Fibroblast of peridontal ligament (primary cell): ENCODE results near the gene NCAM2.

Source experiments
- DNase-seq: peaks from one replicate; pipeline ENCODE4 v3.0.0-alpha.2; 2010; ENCODE audit errors: extremely low read depth

Gene NCAM2

DNA sequence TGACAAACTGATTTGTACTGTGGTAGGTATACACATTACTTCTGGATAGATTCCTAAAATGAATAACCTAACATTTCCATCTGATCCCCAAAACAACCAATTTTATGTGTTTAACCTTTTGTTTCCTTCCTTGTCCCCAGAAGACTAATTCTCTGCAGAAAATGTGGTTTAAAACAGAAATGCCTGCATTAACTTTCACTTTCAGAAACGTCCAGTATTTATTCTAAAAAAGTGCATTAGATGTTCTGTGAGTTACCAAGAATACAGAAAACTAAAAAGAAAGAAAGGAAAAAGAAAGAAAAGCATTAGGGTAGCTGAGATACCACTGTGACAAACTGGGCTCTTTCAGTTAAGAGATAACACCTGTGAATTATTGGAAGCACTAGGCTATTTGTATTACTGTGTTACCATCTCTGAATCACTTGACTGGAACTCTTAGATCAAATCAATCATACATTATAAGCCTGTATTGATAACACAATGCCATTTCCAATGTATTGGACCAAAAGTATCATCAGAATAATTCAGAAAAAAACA, 177.7 kb downstream of the NCAM2 start:
- DNase-seq = peak; percentile 30

DNA sequence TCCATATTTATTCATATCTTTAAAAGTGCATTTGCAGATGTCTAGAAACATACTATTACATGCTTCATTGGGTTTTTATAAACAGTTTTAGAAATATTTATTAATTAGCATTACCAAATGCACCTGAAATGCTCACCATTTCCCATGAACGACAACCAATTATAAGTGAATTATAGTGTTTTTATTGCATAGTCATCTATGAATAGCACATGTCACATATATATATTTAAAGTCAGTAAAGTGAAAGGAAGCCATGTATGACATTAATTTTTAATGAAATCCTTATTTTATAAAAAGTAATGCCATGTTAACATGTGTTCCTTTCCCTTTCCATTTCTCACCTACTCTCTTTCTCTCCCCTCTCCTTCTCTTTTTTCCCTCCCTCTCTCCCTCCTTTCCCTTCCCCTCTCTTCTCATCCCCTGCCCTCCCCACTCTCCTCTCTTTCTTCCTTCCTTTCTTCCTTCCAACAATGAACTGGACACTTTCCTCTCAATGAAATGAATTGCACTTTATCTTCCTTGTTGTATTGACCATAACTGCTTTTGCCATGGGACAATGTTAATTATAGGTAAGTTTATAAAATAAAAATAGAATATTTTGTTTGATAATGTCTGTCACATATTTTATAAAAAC, 179.3 kb downstream of the NCAM2 start:
- no peak for DNase-seq

DNA sequence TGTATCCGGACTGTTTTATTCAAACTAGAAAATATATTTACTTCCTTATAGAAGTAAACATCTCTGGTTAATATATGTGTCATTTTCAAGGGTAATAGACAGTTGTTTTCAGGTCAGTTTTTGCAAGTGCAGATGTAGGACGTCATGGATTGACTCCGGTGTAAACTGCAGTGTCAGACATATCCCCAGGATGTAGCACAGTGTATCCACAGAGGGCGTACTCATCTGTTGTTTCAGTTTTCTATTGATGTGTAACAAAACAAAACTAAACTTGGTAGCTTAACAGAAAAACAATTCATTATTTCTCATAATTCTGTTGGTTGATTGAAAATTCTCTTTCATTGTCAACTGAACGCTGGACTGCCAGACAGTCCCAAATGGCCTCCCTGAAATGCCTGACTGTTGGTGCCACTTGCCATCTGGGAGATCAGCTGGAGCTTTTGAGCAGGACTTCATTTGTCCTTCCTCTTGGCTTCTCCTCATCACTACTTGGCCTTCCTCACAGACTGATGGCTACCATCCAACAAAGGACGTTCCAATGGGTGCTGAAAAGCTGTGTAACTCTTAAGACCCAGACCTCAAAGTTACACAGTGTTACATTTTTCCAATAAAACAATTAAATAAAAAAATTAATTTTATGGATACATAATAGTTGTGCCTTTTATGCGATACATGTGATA, 181.6 kb downstream of the NCAM2 start:
- DNase-seq = no peak

- DNase-seq = peak; percentile 42
Observed at GRCh38 chr21:21182401-21183010, 184.3 kb downstream of the NCAM2 start.

- peak; percentile 29 for DNase-seq
Observed at GRCh38 chr21:21183092-21183491, 184.9 kb downstream of the NCAM2 start.

DNA sequence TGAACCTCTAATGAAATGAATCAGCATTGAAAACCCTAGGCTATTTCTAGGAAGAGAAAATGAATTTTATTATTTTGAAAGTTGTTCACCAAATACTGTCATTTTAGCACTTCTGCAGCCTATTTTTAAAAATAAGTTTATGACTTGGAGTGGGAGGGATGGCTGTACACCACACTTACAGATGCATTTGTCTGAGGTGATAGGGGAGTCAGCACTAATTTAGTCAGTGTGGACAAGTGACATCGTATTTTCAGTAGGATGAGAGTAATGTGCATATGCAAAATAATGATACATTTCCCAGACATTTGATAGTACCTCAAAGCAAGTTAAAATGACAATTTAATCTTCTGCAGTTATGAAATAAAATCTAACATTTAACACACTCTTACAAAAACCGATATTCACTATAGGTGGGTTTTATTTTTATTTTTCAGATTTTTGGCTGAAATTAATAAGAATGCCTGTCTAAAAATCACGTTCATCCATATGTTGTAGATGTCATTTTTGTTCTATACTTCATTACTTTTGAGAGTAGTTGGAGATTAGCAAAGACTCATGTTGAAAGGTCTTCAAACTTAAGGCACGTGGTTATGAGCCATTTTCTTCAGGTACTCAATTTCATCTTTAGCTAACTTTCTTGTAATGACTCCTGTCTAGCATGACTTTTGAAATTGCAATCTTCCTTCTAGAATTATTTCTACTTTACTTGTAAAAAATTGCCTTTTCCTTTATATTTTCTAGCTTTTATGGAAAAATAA, 186.7 kb downstream of the NCAM2 start:
- DNase-seq = no peak

DNA sequence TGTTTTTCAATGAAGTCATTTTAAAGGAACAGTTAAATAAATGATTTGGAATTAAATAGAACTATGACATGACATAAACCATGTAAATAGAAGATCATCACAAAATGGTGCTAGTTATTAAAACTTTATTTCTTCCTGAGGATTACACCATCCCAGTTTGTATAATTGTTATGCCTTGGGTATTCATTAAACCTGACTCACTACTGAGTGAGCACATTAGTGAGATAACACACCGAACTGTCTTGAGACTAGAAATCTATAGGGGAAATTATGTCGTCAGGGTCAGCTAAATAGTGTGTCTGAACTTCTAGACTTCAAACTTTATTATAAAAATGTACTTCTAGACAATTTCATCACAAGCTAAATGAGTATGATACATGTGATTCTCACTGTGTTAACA, 189.4 kb downstream of the NCAM2 start:
- no peak for DNase-seq

GRCh38 chr21:21188513-21189195, 190.4 kb downstream of the NCAM2 start:
- DNase-seq = no peak

- no peak for DNase-seq
Observed at GRCh38 chr21:21195417-21195943, 197.3 kb downstream of the NCAM2 start.

DNA sequence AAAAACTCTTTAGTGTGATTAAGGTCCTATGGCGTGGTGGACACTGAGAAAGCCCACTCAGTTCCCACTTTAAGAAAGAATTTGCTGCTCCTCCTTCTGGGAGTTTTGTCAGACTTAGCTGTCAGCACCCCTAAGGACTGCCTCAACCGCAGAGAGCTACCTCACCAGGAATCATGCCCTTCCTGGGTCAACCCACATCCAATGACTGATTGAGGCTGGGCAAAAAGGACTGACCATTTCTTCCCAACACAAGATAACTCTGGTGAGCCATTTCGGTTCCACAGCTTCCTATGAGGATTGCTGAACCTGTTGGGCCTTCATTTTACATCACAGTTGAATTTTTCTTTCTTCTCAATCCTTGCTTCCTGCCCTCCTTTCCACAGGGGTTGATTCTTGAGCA, 197.9 kb downstream of the NCAM2 start:
- no peak for DNase-seq

DNA sequence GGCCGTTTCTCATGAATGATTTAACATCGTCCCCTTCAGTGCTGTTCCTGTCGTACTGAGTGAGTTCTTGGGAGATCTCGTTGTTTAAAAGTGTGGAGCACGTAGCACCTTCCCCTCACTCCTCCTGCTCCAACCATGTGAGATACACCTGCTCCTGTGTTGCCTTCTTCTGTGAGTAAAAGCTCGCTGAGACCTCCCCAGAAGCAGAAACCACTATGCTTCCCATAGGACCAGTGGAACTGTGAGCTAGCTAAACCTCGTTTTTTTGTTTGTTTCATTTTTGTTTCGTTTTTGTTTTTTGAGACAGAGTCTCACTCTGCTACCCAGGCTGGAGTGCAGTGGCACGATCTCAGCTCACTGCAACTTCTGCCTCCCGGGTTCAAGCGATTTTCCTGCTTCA, 198.6 kb downstream of the NCAM2 start:
- DNase-seq = no peak

GRCh38 chr21:21199342-21200102, 201.3 kb downstream of the NCAM2 start:
- DNase-seq = no peak

GRCh38 chr21:21200103-21200938, 202.1 kb downstream of the NCAM2 start:
- peak; percentile 99 for DNase-seq

DNA sequence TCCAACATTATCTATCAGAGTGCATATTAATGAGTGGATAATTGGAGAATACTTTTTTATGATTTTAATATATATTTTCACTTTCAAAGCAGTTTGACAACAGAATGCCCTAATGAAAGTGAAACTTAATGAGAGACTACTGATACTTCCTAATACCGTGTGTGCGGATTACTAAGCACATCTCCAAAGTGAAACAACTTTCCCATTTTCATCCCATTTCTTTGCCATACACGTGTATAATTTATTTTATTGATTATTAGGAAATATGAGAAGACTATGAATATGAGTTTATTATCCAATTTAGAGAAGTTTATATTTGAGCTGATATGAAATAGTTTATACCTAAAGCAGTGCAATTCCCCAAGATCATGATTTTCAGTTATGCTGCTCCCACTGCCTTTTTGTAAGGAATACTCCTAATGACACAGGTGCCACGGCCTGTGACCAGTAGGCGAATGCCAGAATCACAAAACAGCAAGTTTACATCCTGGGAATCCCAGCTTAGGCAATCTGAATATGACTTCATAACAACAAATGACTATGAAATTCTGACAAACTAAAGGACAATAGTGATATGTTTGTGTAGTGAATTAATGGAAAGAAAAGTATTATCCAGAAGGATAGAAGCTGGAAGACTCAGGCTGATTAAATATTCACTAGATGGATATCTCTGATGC, 202.9 kb downstream of the NCAM2 start:
- peak; percentile 50 for DNase-seq

- DNase-seq = no peak
Observed at GRCh38 chr21:21203822-21204339, 205.7 kb downstream of the NCAM2 start.

DNA sequence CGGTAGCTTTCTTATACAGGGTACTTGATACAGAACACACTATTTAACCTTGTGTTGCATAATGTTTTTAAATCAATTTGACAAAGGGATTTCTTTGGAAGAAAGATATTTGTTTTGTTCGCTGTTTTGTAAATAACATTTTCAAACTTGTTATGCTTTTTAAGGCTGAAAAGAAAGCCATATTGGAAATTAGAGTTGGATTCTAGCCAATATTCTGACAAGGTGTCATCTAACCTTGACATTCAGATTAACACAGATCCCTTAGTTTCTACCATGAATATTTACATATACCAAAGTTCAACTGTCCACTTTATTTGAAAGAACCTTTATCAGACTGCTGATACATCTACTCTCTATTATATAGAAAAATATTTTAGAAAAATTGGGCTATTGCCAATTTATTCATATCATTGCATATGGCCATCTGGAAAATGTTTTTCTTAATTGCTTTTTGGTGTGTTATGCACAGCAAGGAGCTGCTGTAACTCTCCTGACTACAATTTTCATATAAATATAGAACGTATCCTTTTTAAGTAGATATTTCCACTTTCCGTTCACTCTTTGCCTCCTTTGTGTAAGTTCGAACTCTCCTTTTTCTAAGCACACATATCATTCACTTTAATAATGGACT, 206.3 kb downstream of the NCAM2 start:
- no peak for DNase-seq

DNA sequence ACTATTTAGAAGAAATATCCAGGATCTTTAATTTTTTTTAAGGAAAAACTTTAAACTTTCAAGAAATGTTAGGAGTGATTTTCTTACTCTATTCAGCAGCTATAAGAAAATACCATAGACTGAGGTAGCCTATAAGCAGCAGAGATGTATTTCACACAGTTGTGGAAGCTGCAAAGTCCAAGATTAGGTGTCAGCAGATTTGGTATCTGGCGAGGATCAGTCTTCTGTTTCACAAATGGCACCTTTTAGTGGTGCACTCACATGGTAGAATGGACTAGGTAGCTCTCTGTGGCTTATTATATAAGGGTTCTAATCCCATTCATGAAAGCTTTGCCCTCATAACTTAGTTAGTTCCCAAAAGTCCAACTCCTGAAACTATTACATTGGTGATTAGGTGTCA, 207.4 kb downstream of the NCAM2 start:
- no peak for DNase-seq

DNA sequence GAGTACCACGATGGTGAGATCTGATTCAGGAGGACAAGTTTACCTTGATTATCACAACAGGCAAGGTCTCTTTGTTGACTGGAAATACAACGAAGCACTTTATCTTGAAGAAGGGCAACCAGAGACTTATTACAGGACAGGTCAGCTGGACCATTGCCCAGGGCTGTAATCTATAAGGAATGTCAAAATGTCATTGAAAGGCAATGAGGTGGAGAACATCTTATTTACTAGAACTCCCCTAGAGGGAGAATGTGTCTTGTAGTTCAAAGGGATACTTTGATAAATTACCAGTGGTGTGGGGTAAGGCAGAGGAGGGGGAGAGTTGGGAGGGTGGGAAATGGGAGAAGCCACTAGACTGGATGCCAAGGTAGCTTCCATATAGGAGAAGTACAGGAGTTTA, 212.3 kb downstream of the NCAM2 start:
- DNase-seq = no peak
